GM21786 (cell line): ENCODE results near the gene GUCA1A.
"Not testable (repeated sequence)": the region's sequence is repeated elsewhere in the genome, so short reads cannot be mapped to it uniquely, and the experiment has no call there.

ENCODE experiments used
- ATAC-seq: cut with Tn5 transposase; IDR thresholded peaks from one replicate; pipeline ENCODE4 v1.9.1; 2021; ENCODE audit not compliant: unreplicated experiment

GUCA1A gene

GRCh38 chr6:42171813-42172581, 1.2 kb upstream of the GUCA1A start:
- no peak for ATAC-seq

- no peak for ATAC-seq
Observed at GRCh38 chr6:42175860-42176259, 2.7 kb downstream of the GUCA1A start.

GRCh38 chr6:42176981-42177380, 3.8 kb downstream of the GUCA1A start:
- ATAC-seq: no peak

- ATAC-seq: no peak
Observed at GRCh38 chr6:42177514-42178364, 4.6 kb downstream of the GUCA1A start.

- ATAC-seq: no peak
Observed at GRCh38 chr6:42179261-42179944, 6.2 kb downstream of the GUCA1A start.

GRCh38 chr6:42179945-42180313, 6.8 kb downstream of the GUCA1A start:
- no peak for ATAC-seq

GRCh38 chr6:42182101-42182500, 8.9 kb downstream of the GUCA1A start:
- ATAC-seq: no peak

GRCh38 chr6:42184475-42184874, 11.3 kb downstream of the GUCA1A start:
- ATAC-seq: no peak

- ATAC-seq: no peak
Observed at GRCh38 chr6:42185597-42185996, 12.4 kb downstream of the GUCA1A start.

- ATAC-seq: no peak
Observed at GRCh38 chr6:42188406-42188805, 15.2 kb downstream of the GUCA1A start.

GRCh38 chr6:42190554-42191183, 17.5 kb downstream of the GUCA1A start:
- ATAC-seq: no peak

- ATAC-seq: not testable (repeated sequence)
Observed at GRCh38 chr6:42192385-42192784, 19.2 kb downstream of the GUCA1A start.

GRCh38 chr6:42193491-42193894, 20.3 kb downstream of the GUCA1A start:
- no peak for ATAC-seq

GRCh38 chr6:42194056-42194455, 20.9 kb downstream of the GUCA1A start:
- no peak for ATAC-seq

- no peak for ATAC-seq
Observed at GRCh38 chr6:42195415-42195814, 22.3 kb downstream of the GUCA1A start.

- no peak for ATAC-seq
Observed at GRCh38 chr6:42197555-42198362, 24.6 kb downstream of the GUCA1A start.

GRCh38 chr6:42199106-42199981, 26.2 kb downstream of the GUCA1A start:
- no peak for ATAC-seq

- ATAC-seq: no peak
Observed at GRCh38 chr6:42200035-42200434, 26.9 kb downstream of the GUCA1A start.

- no peak for ATAC-seq
Observed at GRCh38 chr6:42201382-42201781, 28.2 kb downstream of the GUCA1A start.
